Stimulated activated CD4-positive, alpha-beta T cell treated with anti-CD3 and anti-CD28 coated beads, TNF-alpha, amount 100 ng/mL, for 24 hours (primary cell): ENCODE measurements around the gene SLX9.
"Not testable (repeated sequence)": the region's sequence is repeated elsewhere in the genome, so short reads cannot be mapped to it uniquely, and the experiment has no call there.

Source experiments
- DNase-seq, 3 experiments: peaks; one replicate each; pipeline ENCODE4 v3.0.0-alpha.2; 2020; ENCODE audit warnings: low read depth in 3 of 3

Gene SLX9

DNA sequence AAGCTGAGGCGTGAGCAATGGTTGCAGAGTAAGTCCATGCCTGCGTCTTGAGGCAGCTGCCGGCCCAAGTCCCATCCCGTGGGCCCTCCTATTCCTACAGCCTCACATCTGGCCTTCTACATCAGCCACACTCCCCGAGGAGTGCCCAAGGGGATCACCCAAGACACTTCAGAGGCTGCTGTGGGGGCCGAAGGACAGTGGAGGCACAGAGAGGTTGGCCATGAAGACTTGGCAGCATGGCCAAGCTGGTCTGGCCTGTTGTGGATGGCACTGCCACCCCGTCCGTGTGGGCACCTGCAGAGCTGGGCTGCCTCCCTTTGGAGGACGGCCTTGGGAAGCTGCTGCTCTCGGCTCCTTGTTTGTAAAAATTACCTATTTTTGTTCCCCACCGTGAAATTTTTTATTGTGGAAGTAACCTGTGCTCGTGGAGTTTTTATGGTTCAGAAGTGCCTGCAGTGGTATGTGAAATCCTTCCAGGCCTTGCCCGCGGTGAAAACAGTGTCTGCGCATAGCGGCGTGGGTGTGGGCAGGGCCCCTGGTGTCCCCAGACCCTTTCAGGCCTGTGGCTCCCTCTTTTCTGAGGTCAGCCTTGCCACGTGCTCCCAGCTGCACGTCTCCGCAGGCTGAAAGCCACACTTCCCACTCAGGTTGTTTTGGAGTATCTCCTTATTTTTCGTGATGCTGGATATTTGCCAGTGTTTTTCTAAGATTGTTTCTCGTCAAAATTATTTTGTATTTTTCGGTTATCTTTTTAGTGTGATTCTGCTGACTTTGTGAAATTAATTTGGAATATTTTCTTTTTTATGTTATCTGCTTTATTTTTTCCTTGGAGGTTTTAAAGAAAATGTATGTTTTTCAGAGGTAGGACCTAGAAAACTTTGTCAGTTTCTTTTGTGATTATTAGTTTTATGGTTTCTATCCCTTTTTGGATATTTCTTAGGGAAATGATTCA, 20.6 kb downstream of the SLX9 start:
- no peak for DNase-seq

- no peak for DNase-seq
Observed at GRCh38 chr21:44962403-44962966, 22.7 kb downstream of the SLX9 start.

- DNase-seq = no peak
Observed at GRCh38 chr21:44964381-44964780, 24.6 kb downstream of the SLX9 start.

GRCh38 chr21:44965251-44966022, 25.6 kb downstream of the SLX9 start:
- peak in 1 of 3 experiments; percentile 50 for DNase-seq

GRCh38 chr21:44966135-44967081, 26.6 kb downstream of the SLX9 start:
- no peak for DNase-seq

DNA sequence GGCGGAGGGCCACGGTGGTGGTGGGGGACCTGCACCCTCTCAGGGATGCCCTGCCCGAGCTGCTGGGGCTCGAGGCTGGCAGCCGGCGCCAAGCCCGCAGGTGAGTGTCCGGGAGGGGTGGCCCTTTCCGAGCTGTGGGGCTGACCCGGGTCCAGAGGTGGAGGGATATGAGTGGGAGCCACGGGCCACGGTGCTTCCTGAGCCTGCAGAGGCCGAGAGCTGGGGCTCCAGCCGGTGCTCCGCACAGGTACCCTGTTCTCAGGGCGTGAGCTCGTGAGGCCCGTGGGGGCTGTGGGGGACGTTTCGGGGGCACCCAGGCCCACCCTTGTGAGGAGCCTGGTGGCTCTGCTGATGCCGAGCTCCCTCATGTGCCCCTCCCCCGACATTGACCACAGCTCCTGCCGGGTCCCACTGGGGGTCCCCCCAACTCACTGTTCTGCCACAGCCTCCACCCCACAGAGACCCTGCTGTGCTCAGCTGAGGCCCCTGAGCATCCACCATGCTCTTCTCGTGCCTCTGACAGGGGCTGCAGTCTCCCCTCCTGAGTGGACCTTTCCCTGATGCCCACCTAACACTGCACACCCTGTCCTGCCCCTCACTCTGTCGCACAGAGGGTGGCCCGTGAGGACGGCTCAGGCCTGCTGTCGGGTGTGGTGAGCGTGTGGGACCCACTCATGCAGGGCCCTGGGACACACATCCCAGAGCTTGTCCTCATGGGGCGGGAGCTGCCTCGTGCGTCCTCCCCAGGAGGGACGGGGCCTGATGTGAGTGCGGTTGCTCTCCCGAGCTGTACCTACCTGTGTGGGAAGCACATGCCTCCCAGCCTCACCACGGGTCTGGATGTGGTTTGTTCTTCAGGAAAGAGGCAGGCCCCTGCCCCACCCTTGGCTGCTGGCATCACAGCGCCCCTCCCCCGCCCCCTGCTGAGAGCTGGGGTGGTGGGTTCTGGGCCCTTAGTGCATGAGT, 27.5 kb downstream of the SLX9 start:
- DNase-seq = no peak

- DNase-seq = no peak
Observed at GRCh38 chr21:44969066-44969670, 29.3 kb downstream of the SLX9 start.

DNA sequence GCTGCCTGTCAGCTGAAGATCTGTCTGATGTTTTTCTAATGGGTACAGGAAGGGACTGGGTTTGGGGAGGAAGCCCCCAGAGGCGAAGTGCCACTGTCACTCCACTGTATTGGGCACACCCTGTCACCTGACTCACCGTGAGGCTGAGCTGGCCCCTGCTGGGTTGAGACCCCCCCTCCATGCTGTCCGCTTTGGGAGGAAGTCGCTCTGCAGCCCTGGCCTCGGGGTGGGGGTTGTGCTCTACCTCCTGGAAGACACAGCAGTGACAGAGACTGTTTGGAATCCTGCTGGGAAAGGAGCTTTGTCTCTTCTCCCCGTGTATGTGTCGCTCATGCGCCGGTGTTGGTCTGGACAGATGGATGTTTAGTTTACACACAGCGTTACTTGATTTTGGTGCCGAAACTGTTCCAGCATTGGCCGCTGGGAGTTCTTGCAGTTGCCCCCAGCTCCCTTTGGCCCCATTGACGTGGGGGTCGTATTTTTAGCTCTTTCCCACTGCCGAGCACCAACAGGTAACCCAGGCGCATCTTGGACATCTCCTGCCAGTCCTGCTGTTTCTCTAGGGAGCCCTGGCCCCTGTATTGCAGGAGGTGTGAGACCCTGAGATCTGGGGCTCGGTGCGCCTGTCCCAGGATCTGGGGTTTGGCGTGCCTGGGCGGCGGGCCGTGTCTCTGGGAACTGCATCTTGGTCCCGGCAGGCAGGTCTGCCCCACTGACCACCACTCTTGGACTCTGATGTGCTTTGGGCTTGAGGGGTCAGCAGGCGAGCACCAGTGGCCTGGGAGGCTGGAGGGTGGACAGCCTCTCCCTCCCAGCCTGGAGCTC, 30.3 kb downstream of the SLX9 start:
- no peak for DNase-seq

- no peak for DNase-seq
Observed at GRCh38 chr21:44970766-44971671, 31.2 kb downstream of the SLX9 start.

DNA sequence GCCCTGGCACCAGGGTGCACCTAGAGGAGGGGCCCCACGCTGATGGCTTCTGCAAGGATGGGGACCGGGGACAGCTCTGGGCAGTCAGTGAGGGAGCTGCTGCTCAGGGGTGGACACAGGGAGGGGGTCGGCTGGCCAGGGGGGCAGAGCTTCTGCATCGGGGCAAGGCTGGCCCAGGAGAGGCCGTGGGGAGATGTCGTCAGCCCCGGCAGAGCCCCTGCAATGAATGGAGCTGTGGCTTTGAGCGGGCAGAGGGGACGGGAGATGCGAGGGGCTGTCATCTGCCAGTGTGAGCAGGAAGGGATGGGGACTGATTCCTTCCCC, 31.8 kb downstream of the SLX9 start:
- no peak for DNase-seq

- no peak for DNase-seq
Observed at GRCh38 chr21:44972301-44972814, 32.5 kb downstream of the SLX9 start.

- no peak for DNase-seq
Observed at GRCh38 chr21:44972821-44973220, 33.0 kb downstream of the SLX9 start.

DNA sequence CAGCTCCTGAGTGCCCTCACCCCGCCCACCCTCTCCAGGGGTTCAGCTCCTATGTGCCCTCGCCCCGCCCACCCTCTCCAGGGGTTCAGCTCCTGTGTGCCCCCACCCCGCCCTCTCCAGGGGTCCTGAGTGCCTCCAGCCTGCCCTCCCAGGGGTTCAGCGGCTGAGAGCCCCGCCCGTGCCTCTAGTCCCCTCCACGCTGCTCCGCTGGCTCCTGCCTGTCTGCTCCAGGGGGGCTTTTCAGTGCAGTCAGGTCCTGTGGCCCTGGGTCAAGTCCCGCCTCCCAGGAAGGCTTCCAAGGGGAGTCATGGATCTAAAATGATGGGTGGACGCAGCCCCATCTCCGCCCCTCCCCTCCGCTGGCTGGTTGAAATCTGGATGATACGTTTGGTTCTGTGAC, 33.8 kb downstream of the SLX9 start:
- DNase-seq = no peak

DNA sequence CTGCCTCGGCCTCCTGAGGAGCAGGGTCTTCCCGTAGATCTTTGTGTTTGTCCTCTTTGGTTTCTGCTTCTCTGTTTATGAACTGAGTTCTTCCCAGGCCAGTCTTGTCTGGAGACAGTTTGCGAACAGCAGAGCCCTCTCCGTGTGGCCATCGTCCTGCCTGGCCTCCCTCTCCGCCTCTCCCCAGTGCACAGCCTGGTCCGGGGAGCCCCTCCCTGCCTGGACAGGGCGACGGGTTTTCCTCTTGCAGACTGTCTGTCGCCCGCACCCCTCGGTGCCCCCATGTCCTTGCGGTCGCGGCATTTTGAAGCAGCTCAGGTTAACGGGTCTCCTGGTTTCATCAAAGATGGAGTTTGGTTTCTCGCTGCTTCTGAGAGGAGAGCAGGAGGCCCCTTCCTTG, 34.8 kb downstream of the SLX9 start:
- no peak for DNase-seq

DNA sequence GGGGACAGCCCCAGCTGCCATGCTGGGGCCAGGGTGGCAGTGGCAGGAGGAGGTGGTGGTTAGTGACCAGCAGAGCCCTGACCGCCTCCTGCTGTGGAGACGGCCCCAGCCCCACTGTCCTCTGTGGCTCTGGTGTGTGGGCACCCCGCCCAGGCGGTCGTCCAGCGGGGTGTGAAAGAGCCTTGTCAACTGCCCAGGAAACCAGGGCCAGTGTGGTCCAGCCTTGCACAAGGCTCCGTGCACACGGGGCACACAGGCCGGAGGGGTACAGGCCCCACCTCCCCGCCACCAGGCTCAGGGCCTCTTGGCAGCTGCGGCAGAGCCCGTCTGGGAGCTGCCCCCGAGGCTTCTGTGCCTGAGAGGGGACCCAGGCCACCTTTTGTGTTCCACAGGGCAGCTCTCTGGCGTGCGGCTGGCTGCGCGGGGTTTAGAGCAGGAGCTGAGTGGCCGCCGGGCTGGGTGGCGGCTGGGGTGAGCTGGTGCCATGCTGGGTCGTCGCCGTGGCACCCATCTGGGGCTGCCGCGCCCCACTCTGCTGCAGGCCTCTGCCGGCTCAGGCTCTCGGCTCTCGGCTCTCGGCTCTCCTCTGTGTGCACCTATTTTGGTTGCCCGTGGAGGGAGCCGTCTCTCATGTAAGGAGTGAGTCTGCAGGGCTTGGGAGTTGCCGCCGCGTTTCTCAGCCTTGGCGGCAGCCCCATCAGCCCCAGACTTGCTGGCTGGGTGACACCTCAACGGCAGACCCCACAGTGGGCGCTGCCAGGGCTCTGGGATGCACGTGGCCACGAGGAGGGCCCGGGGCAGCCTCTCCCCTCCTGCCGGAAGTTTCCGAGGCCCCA, 36.1 kb downstream of the SLX9 start:
- DNase-seq = no peak

GRCh38 chr21:44976556-44977393, 36.9 kb downstream of the SLX9 start:
- not testable (repeated sequence) for DNase-seq
